Measurements from ENCODE around the gene ATM.
"Not testable (repeated sequence)": the region's sequence is repeated elsewhere in the genome, so short reads cannot be mapped to it uniquely, and the experiment has no call there.

The ATM gene

DNA sequence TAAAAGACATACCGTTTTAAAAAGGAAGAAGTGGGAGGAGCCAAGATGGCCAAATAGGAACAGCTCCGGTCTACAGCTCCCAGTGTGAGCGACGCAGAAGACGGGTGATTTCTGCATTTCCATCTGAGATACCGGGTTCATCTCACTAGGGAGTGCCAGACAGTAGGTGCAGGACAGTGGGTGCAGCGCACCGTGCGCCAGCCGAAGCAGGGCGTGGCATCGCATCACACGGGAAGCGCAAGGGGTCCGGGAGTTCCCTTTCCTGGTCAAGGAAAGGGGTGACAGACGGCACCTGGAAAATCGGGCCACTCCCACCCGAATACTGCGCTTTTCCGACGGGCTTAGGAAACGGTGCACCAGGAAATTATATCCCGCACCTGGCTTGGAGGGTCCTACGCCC is 150.6 kb downstream of the ATM start:
- intact Hi-C loops (cut with micrococcal nuclease); H3K4me3 Mint-ChIP-seq; H3K27me3 Mint-ChIP-seq; H3K4me1 Mint-ChIP-seq (ENCODE audit: low read depth); H3K27ac Mint-ChIP-seq: not testable (repeated sequence)
- Mint-ChIP-seq H3K9me3 (peaks cover 20% of the 10 kb centered on the region), H3K36me3 (ENCODE audit: low read depth) (peaks cover 25% of the 10 kb centered on the region)

GRCh38 chr11:108388576-108388975 is 165.7 kb downstream of the ATM start:
- Mint-ChIP-seq H3K36me3 (ENCODE audit: low read depth) (no peaks in the 10 kb centered on the region), H3K4me3 (no peak overlapping the region), H3K9me3 (no peaks in the 10 kb centered on the region), H3K27ac (no peak overlapping the region), H3K27me3 (no peaks in the 10 kb centered on the region), H3K4me1 (ENCODE audit: low read depth) (no peaks in the 10 kb centered on the region)
- intact Hi-C loops (cut with micrococcal nuclease) = no loop called here

GRCh38 chr11:108392353-108392752 is 169.5 kb downstream of the ATM start:
- Mint-ChIP-seq H3K4me1 (ENCODE audit: low read depth) (no peaks in the 10 kb centered on the region), H3K9me3 (no peaks in the 10 kb centered on the region), H3K27ac (no peak overlapping the region), H3K27me3 (no peaks in the 10 kb centered on the region), H3K36me3 (ENCODE audit: low read depth) (no peaks in the 10 kb centered on the region), H3K4me3 (no peak overlapping the region)
- intact Hi-C loops (cut with micrococcal nuclease) = no loop called here

DNA sequence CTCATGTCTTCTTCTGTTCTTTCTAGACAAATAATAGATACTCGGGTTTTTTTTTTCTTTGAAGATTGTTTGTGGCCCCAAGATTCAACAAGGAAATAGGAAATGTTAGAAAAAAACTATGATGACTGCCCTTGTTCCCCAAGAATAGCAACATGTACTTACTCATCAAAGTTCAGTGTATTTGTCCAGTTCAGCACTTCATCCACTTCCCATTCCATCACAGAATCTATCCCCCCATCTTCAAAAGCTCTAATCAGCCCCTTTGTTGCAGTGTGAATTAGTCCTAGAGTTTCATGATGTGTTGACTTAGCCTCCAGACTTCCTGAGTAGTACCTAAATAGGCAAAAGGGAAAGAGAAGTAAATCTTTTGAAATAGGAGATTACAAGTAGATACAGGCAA is 170.2 kb downstream of the ATM start:
- no peak overlapping the region for H3K27ac Mint-ChIP-seq

DNA sequence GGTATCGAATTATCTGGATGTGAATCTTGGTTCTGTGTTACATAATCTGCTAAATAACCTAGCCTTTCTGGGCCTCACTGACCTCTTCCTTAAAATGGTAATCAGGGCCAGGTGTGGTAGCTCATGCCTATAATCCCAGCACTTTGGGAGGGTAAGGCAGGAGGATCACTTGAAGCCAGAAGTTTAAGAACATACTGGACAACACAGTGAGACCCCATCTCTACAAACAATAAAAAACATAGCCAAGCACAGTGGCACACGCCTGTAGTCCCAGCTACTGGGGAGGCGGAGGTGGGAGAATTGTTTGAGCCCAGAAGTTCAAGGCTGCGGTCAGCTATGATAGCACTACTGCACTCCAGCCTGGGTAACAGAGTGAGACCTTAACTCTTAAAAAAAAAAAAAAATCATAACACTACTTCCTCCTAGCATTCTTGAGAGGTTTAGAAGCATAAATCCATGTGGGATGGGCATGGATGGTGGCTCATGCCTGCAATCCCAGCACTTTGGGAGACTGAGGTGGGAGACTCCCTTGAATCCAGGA is 171.9 kb downstream of the ATM start:
- Mint-ChIP-seq H3K36me3 (ENCODE audit: low read depth) (no peaks in the 10 kb centered on the region), H3K4me3 (no peak overlapping the region), H3K9me3 (no peaks in the 10 kb centered on the region), H3K27me3 (no peaks in the 10 kb centered on the region), H3K4me1 (ENCODE audit: low read depth) (no peaks in the 10 kb centered on the region), H3K27ac (no peak overlapping the region)
- intact Hi-C loops (cut with micrococcal nuclease) = no loop called here

More for the DNA sequence above, 170.2 kb downstream of the ATM start:
- intact Hi-C loops (cut with micrococcal nuclease) = no loop called here
- no peaks in the 10 kb centered on the region for H3K36me3 Mint-ChIP-seq (ENCODE audit: low read depth)
- no peaks in the 10 kb centered on the region for H3K9me3 Mint-ChIP-seq
- no peak overlapping the region for H3K4me3 Mint-ChIP-seq
- no peaks in the 10 kb centered on the region for H3K27me3 Mint-ChIP-seq
- H3K4me1 Mint-ChIP-seq (ENCODE audit: low read depth) = no peaks in the 10 kb centered on the region

DNA sequence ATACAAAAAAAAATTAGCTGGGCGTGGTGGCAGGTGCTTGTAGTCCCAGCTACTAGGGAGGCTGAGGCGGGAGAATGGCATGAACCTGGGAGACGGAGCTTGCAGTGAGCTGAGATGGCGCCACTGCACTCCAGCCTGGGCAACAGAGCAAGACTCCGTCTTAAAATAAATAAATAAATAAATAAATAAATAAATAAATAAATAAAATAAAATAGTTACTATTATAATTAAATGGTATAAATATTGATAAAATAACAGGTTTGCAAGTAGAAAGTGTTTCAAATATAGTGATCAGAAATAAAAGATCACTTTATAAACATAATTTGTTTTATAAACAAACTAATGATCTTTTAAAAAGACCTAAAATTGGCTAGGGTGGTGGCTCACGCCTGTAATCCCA is 173.8 kb downstream of the ATM start:
- H3K4me3 Mint-ChIP-seq; H3K4me1 Mint-ChIP-seq (ENCODE audit: low read depth); H3K9me3 Mint-ChIP-seq; H3K36me3 Mint-ChIP-seq (ENCODE audit: low read depth); H3K27me3 Mint-ChIP-seq; intact Hi-C loops (cut with micrococcal nuclease); H3K27ac Mint-ChIP-seq: not testable (repeated sequence)

- no peak overlapping the region for H3K27ac Mint-ChIP-seq
- H3K27me3 Mint-ChIP-seq = no peaks in the 10 kb centered on the region
- H3K36me3 Mint-ChIP-seq (ENCODE audit: low read depth) = no peaks in the 10 kb centered on the region
- no peaks in the 10 kb centered on the region for H3K9me3 Mint-ChIP-seq
- intact Hi-C loops (cut with micrococcal nuclease) = no loop called here
- no peaks in the 10 kb centered on the region for H3K4me1 Mint-ChIP-seq (ENCODE audit: low read depth)
- no peak overlapping the region for H3K4me3 Mint-ChIP-seq
These were observed 175.6 kb downstream of the ATM start for GRCh38 chr11:108398439-108398838.

DNA sequence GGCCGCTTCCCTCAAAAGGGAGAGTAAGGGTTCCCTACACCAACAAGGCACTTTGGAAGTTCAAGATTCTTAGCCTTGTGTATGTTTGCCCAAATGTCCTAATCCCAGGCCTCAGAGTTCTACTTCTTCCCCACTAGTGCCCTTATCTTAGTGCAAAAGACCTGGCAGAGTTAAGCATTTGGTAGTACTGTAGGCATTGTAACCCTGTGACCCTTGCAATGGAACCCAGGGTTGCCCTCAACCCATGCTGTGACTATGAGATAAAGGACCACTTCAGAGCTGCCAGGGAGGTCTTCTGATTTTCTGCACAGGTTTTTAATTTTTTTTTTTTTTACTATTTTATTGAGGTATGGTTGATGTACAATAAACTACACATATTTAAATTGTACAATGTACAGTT is 179.4 kb downstream of the ATM start:
- intact Hi-C loops (cut with micrococcal nuclease) = no loop called here

GRCh38 chr11:108403052-108403451 is 180.2 kb downstream of the ATM start:
- Mint-ChIP-seq H3K9me3 (no peaks in the 10 kb centered on the region), H3K36me3 (ENCODE audit: low read depth) (no peaks in the 10 kb centered on the region), H3K4me3 (no peak overlapping the region), H3K4me1 (ENCODE audit: low read depth) (no peaks in the 10 kb centered on the region), H3K27me3 (no peaks in the 10 kb centered on the region), H3K27ac (no peak overlapping the region)
- intact Hi-C loops (cut with micrococcal nuclease) = no loop called here

More for the DNA sequence above, 179.4 kb downstream of the ATM start:
- no peaks in the 10 kb centered on the region for H3K36me3 Mint-ChIP-seq (ENCODE audit: low read depth)
- H3K9me3 Mint-ChIP-seq = no peaks in the 10 kb centered on the region
- no peak overlapping the region for H3K4me3 Mint-ChIP-seq
- H3K27me3 Mint-ChIP-seq = no peaks in the 10 kb centered on the region
- no peak overlapping the region for H3K27ac Mint-ChIP-seq
- H3K4me1 Mint-ChIP-seq (ENCODE audit: low read depth) = no peaks in the 10 kb centered on the region

- Mint-ChIP-seq H3K9me3 (no peaks in the 10 kb centered on the region), H3K27me3 (no peaks in the 10 kb centered on the region), H3K4me1 (ENCODE audit: low read depth) (no peaks in the 10 kb centered on the region), H3K4me3 (no peak overlapping the region), H3K36me3 (ENCODE audit: low read depth) (no peaks in the 10 kb centered on the region), H3K27ac (no peak overlapping the region)
- intact Hi-C loops (cut with micrococcal nuclease) = no loop called here
These were observed 182.8 kb downstream of the ATM start for GRCh38 chr11:108405706-108406105.

DNA sequence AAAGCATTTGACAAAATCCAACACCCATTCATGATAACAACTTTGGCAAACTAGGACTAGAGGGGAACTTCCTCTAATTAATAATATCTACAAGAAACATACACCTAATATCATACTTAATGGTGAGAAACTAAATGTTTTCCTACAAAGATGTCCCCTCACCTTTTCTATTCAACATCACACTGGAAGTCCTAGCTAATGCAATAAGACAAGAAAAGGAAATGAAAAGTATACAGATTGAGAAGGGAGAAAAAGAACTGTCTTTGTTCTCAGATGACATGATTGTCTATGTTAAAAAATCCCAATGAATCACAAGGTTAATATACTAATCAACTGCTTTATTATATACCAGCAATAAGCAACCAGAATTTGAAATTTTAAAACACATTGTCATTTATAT is 192.1 kb downstream of the ATM start:
- Mint-ChIP-seq H3K4me1 (ENCODE audit: low read depth) (no peaks in the 10 kb centered on the region), H3K36me3 (ENCODE audit: low read depth) (no peaks in the 10 kb centered on the region), H3K9me3 (no peaks in the 10 kb centered on the region), H3K27me3 (no peaks in the 10 kb centered on the region), H3K4me3 (no peak overlapping the region), H3K27ac (no peak overlapping the region)
- intact Hi-C loops (cut with micrococcal nuclease) = no loop called here

DNA sequence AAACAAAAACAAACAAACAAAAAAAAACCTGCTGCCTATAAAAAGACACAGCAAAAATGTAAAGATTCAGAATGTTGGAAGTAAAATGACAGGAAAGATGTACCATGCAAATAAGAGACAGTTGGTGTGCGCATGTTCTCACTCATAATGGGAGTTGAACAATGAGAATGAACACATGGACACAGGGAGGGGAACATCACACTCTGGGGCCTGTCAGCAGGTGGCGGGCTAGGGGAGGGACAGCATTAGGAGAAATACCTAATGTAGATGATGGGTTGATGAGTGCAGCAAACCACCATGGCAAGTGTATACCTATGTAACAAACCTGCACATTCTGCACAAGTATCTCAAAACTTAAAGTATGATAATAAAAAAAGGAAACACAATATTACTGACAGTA is 194.7 kb downstream of the ATM start:
- H3K9me3 Mint-ChIP-seq; H3K4me3 Mint-ChIP-seq; H3K27ac Mint-ChIP-seq; H3K36me3 Mint-ChIP-seq (ENCODE audit: low read depth); H3K4me1 Mint-ChIP-seq (ENCODE audit: low read depth); H3K27me3 Mint-ChIP-seq: not testable (repeated sequence)
- intact Hi-C loops (cut with micrococcal nuclease) = loop anchor here (1.0 kb wide), 1 partner anchor 231 kb away; no protein-coding TSS in a partner anchor
